ENCODE data around the gene CDCA8. TPM values are rescaled to one million over a fixed set of nuclear protein-coding genes. Genes with fewer than 3 reads are reported as not detected.

Gene CDCA8
- total and polyA plus RNA-seq, 9 of the 15 experiments (the other 6 are each of a cell fraction or from before 2014, with no cell fraction given), result 26.4 to 148 (median 81.8) TPM

GRCh38 chr1:37731312-37732019 is 39.1 kb downstream of the CDCA8 start (continued):
- TF ChIP-seq BCOR (IDR thresholded peaks at IDR 0.05) (no peak), CEBPG (CRISPR knock-in tag; IDR thresholded peaks at IDR 0.05) (no peak), CEBPG (tag; conservative IDR thresholded peaks at IDR 0.05 in 1 of 2, IDR thresholded peaks at IDR 0.05 in 1 of 2) (no peak), SPI1 (IDR thresholded peaks at IDR 0.05; ENCODE audit: borderline replicate concordance, low read depth, low read length) (no peak), ADNP (tag; IDR thresholded peaks at IDR 0.05) (no peak)

- Histone ChIP-seq H3K4me1 (replicated peaks in 1 of 2; ENCODE audit: control insufficient read depth in 2 of 2, insufficient read depth in 2 of 2, low read length in 2 of 2) (peaks cover 0 to 6% of the 10 kb centered on the region in 2 experiments; a peak in 2 of 5 replicates), H3K36me3 (ENCODE audit: control insufficient read depth, insufficient read depth, low read length) (no peaks in the 10 kb centered on the region), H3K9me3 (replicated peaks; ENCODE audit: control insufficient read depth, insufficient read depth, low read depth, low read length) (no peaks in the 10 kb centered on the region), H2AFZ (ENCODE audit: low read depth, low read length) (no peak overlapping the region), H4K20me1 (replicated peaks; ENCODE audit: control insufficient read depth, insufficient read depth, low read length) (no peaks in the 10 kb centered on the region; the same call in none of the 2 replicates), H3K79me2 (ENCODE audit: control insufficient read depth, insufficient read depth, low read length) (no peaks in the 10 kb centered on the region), H3K4me2 (ENCODE audit: insufficient read depth, low read length) (no peak overlapping the region), H3K9me1 (ENCODE audit: control insufficient read depth, insufficient read depth, low read length) (no peaks in the 10 kb centered on the region), H3K27ac (ENCODE audit: extremely low read depth, low read depth, low read length) (no peak overlapping the region), H3K9ac (ENCODE audit: insufficient read depth in 1 of 2, low read depth in 2 of 2, low read length in 2 of 2) (no peak overlapping the region), H3K4me3 (no peak overlapping the region), H3K27me3 (ENCODE audit: control insufficient read depth in 2 of 2, insufficient read depth in 2 of 2, low read length in 2 of 2) (peaks cover 27 to 69% of the 10 kb centered on the region in 2 experiments)
- POLR2A ChIA-PET, result interaction anchor here (0.6 to 2.0 kb wide), 4 partner anchors 9 to 148 kb away, joined by 3 to 8 read pairs (median 4); no protein-coding TSS in a partner anchor
- CTCF ChIA-PET (ENCODE audit: low intra/inter-chr PET ratio), result no interaction called here
- DNase-seq (ENCODE audit: extremely low read depth in 1 of 4, low spot score in 3 of 4), result no peak
- in situ Hi-C loops (cut with MboI) (no loop called here), intact Hi-C loops (cut with micrococcal nuclease) (no loop called here)
- no TSS peak for BruUV-seq (replicated peaks)
- ATAC-seq, result no peak; the same call in 2 of the 3 replicates
- no peak for FAIRE-seq
- 4% methylated on average over 12 of the region's 12 CpGs for WGBS (ENCODE audit: insufficient coverage, low coverage, missing lambda C conversion rate)
- TF ChIP-seq CUX1 (CRISPR knock-in tag; IDR thresholded peaks at IDR 0.05), result no peak
- no peak for TF ChIP-seq RBM17 (IDR thresholded peaks at IDR 0.05; ENCODE audit: borderline replicate concordance, low read depth, low read length)
- TF ChIP-seq ZNF133 (CRISPR knock-in tag; IDR thresholded peaks at IDR 0.05), result no peak
- no peak for TF ChIP-seq SRF (CRISPR knock-in tag; IDR thresholded peaks at IDR 0.05)
- TF ChIP-seq TOE1 (IDR thresholded peaks at IDR 0.05; ENCODE audit: borderline replicate concordance), result no peak
- no peak for TF ChIP-seq TOE1 (CRISPR knock-in tag; IDR thresholded peaks at IDR 0.05; ENCODE audit: borderline replicate concordance, low read depth)
- TF ChIP-seq L3MBTL2 (IDR thresholded peaks at IDR 0.05), result no peak
- TF ChIP-seq ZNF512 (tag; IDR thresholded peaks at IDR 0.05), result no peak
These were observed 39.9 kb downstream of the CDCA8 start for GRCh38 chr1:37732111-37732780.

Data from K562 (cell line).